ENCODE data around the gene P2RY8.
A peak's percentile ranks its signal among the peaks of the same experiment; 100 is the strongest.
"Not testable (repeated sequence)": the region's sequence is repeated elsewhere in the genome, so short reads cannot be mapped to it uniquely, and the experiment has no call there.

P2RY8 gene

GRCh38 chrX:1485033-1485432, 52.0 kb downstream of the P2RY8 start:
- no peak for DNase-seq

GRCh38 chrX:1484638-1485019, 52.4 kb downstream of the P2RY8 start:
- DNase-seq = no peak

DNA sequence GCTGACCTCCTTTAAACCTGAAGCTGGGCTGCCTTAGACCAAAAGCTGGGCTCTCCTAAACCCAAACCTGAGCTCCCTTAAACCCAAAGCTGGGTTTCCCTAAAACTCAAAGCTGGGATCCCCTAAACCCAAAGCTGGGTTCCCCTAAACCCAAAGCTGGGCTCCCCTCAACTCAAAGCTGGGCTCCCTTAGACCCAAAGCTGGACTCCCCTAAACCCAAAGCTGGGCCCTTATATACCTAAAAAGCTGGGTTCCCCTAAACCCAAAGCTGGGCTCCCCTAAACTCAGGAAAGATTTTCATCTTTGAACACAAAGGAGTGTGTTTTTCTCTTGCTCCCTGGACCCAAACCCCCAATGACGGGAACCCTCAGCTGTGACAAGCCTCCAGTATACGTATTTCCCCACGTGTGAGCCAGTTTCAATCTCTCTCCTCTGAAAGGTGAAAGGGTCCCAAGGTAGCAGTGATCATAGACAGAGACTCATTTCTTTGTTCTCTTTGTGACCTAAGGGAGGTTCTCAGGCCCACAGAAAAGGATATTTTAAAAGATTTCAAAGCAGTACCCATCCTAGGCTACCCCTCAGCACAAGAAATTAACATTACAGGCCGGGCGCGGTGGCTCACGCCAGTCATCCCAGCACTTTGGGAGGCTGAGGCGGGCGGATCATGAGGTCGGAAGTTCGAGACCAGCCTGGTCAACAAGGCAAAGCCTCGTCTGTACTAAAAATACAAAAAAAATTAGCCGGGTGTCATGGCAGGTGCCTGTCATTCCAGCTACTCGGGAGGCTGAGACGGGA, 52.9 kb downstream of the P2RY8 start:
- DNase-seq = no peak

- DNase-seq = not testable (repeated sequence)
Observed at GRCh38 chrX:1482530-1482928, 54.5 kb downstream of the P2RY8 start.

GRCh38 chrX:1481636-1482529, 55.1 kb downstream of the P2RY8 start:
- peak; percentile 82 for DNase-seq

DNA sequence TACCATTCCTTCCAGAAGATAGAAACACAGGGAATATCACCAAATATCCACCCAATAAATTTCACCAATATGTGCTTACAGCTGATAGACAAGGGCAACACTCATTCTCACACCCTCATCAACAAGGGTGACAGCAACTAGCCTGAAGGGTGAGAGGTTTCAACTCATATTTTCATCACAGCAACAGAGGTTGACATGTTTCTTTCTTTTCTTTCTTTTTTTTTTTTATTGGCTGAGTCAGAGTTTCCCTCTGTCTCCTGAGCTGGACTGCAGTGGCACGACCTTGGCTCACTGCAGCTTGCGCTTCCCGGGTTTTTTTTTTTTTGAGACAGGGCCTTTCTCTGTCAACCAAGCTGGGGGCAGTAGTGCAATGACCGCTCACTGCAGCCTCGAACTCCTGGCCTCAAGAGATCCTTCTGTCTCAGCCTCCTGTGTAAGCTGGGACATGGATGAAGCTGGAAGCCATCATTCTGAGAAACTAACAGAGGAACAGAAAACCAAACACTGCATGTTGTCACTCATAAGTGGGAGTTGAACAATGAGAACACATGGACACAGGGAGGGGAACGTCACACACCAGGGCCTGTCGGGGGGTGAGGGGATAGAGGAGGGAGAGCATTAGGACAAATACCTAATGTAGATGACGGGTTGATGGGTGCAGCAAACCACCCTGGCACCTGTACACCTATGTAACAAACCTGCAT, 56.8 kb downstream of the P2RY8 start:
- DNase-seq = no peak

- no peak for DNase-seq
Observed at GRCh38 chrX:1477801-1478458, 59.1 kb downstream of the P2RY8 start.

- DNase-seq = no peak
Observed at GRCh38 chrX:1477229-1477628, 59.8 kb downstream of the P2RY8 start.

GRCh38 chrX:1476682-1477081, 60.3 kb downstream of the P2RY8 start:
- no peak for DNase-seq

DNA sequence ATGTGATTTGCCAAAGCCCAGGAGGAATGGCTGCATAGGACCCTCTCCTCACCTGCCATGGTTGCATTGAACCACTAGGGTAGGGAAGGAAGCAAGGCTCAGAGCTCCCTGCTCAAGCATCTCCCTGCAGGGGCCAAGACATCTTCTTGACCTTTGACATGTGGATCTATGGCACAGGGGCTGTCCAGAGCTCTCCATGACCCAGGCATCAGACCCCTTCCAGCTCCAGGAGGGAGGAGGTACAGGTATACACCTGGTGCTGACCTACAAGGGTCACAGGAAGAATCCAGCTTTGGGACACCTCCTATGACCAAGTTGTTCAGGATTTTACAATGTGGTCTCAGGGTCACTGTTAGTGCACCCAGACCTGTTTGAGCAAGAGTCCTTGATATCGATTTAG, 61.1 kb downstream of the P2RY8 start:
- DNase-seq = no peak

GRCh38 chrX:1475481-1475880, 61.5 kb downstream of the P2RY8 start:
- no peak for DNase-seq

DNA sequence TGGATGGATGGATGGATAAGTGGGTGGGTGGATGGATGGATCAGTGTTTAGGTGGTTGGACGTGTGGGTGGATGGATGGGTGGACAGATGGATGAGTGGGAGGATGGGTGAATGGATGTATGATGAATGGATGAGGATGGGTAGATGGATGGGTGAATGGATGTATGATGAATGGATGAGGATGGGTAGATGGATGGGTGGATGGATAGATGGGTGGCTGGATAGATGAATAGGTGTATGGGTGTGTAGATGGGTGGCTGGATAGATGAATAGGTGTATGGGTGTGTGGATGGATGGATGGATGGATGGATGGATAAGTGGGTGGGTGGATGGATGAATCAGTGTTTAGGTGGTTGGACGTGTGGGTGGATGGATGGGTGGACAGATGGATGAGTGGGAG, 62.4 kb downstream of the P2RY8 start:
- DNase-seq = not testable (repeated sequence)

- DNase-seq = no peak
Observed at GRCh38 chrX:1472975-1473374, 64.0 kb downstream of the P2RY8 start.

GRCh38 chrX:1468250-1468772, 68.7 kb downstream of the P2RY8 start:
- DNase-seq = peak; percentile 85

DNA sequence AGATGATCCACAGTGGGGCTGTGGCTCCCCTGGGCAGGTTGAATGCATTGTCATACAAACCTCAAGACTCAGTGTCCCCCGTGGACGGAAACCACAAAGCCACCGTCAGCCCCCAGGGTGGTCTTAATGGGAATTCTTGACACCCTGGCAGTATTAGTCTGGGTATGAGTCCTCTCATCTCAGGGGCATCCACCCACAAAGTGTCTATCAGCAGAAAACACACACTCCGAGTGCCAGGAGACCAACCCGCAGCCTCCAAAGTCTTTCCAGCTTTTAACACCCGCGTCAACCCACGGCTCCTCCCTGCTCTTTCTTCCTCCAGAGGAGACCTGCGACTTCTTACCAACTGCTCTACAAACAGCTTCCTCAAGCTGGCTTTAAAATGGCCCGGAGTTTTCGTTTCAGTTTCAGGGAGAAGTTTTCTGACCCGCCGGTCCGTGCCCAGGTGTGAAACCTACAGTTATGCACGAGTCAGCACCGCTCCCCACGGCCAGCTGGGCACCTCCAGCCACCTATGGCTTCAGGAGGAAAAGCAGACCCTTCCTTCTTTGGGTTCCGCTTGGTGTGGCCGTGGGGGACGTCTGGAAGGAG, 69.9 kb downstream of the P2RY8 start:
- DNase-seq = peak; percentile 50

DNA sequence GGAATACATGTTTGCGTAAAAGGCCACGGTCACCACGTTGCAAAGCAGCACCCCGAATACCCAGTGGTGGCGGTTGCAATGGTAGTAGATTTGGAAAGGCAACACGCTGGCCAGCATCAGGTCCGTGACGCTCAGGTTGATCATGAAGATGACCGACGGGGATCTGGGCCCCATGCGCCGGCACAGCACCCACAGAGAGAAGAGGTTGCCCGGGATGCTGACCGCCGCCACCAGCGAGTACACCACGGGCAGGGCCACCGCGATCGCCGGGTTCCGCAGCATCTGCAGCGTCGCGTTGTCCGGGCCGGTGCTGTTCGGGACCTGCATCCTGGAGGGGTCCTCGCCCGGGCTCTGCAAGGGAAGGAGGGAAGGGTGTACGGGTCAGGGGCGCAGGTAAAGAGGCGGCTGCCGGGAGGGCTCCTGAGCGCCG, 70.7 kb downstream of the P2RY8 start:
- peak; percentile 2 for DNase-seq

DNA sequence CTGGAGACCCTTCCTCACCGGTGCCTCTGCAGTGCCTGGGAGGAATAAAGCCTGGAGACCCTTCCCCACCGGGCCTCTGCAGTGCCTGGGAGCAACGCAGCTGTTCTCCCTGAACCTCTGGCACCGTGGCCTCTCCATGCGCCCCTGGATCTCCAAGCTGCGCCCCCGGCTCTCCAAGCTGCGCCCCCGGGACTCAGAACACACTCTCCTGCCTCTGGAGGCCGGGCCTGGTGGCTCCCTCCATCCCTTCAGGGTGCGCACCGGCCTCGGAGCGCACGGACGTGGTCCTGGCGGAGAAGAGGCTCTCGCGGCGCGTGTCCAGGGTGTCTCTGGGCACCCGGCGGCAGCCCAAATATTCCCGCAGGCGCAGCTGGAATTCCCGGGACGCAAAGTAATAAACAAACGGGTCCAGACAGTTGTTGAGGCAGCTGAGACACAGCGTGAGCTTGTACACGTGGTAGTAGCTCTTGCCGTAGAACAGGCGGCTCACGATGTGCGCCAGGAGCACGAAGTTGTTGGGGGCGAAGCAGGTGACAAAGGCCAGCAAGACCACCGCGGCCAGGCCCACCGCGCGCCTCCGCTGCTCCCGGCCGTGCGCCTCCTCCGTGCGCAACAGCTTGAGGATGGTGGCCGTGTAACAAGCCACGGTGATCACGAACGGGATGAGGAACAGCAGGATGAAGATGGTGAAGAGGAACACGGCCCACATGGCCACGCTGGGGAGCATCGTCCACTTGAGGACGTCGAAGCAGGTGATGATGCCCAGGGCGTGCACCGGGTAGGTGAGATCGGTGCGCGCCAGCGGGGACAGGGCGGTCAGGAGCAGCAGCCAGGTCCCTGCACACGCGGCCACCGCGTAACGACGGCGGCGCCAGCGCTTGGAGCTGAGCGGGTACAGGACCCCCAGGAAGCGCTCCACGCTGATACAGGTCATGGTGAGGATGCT, 71.4 kb downstream of the P2RY8 start:
- DNase-seq = peak; percentile 1

DNA sequence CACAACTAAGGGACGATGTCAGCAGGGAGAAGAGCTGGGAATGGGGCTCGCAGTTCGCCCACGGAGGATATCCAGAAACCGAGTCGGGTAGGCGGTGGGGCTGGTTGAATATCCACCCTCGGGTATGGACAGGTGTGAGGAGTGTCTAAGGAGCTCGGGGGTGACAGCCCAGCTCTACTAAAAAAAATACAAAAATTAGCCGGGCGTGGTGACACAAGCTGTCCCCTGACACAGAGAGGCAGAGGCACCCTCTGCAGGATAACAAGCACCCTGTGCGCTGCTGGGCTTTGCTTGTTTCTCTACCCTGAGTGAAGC, 72.1 kb downstream of the P2RY8 start:
- no peak for DNase-seq

DNA sequence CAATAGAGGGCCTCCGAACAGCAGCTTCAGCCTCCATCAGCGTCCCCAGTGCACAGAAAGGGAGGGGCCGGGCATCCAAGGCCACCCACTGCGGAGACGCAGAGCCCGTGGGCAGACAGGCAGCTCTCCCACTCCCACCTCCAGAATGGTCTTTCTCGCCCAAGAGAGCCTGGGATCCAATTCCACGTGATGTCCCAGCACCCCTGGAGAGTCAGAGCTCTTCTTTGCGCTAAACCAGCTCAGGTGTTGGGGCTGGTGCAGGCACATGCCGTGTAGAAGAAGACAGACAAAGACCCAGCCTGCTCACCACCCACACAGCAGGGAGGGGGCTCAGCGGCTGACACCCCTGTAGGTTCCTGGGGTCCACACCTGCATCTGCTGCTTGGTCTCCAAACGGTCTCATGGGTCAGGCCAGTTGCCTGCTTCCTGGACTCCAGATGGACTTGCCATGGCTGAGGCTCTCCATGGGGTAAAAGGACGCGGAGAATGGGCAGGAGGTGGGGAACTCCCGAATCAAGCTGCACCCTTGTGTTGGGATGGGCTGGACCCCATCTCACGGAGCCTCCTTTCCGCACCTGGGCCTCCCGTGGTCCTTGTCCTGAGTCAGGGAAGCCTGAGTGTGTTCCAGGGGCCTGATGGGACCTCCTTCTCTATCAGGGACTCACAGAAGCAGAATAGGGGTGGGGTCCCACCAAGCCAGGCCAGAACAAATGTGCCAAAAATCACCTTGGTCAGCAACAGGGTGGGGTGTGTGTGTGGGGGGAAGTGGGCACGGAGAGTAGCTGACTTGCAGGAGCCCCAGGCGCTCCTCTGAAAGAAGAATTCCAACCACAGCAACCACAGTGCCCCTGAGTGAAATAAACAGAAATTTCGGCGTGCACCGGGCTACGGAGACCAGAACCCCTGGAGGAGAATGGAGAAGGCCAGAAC, 72.7 kb downstream of the P2RY8 start:
- peak; percentile 37 for DNase-seq

DNA sequence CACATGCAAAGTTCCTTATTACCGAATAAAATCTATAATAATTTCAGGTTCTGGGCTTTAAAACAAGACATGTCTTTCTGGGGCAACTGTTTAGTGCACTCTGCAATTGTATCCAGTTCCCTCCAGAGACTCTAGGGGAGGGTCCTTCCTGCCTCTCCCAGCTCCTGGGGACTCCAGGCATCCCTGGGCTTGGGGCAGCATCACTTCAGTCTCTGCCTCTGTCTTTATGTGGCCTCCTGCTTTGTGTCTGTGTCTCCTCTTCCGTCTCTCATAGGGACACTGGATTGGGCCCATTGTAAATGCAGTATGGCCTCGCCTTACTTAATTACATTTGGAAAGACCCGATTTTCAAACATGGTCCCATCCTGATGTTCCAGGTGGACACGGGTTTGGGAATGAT, 73.4 kb downstream of the P2RY8 start:
- peak; percentile 3 for DNase-seq

Measured in activated CD4-positive, alpha-beta T cell treated with anti-CD3 and anti-CD28 coated beads for 48 hours (primary cell).